ENCODE results near the gene PLEKHM1. TPM values are rescaled to one million over a fixed set of nuclear protein-coding genes. Genes with fewer than 3 reads are reported as not detected.
"Not testable (repeated sequence)": the region's sequence is repeated elsewhere in the genome, so short reads cannot be mapped to it uniquely, and the experiment has no call there.

Gene PLEKHM1
- 10 to 100 TPM; 25.7 to 26.3 TPM for total RNA-seq

GRCh38 chr17:45490615-45491433, at the start of gene PLEKHM1:
PLEKHM1 (minus strand) TSS chr17:45490721; CDS start chr17:45482484, 8,237 bp downstream.
- CTCF ChIA-PET, POLR2A ChIA-PET: not testable (repeated sequence)

DNA sequence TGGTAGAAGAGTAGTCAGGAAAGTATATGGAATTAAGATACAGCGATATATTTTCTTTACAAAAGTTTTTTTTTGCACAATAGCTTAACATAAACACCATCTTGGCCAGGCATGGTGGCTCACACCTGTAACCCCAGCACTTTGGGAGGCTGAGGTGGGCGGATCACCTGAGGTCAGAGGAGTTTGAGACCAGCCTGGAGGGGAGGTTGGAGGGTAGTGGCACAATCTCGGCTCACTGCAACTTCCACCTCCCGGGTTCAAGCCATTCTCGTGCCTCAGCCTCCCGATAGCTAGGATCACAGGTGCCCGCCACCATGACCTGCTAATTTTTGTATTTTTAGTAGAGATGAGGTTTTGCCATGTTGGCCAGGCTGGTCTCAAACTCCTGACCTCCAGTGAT, 47.6 kb upstream of the PLEKHM1 start:
- CTCF ChIA-PET, POLR2A ChIA-PET: not testable (repeated sequence)

GRCh38 chr17:45506072-45506471, 15.6 kb upstream of the PLEKHM1 start:
- POLR2A ChIA-PET = not testable (repeated sequence)
- CTCF ChIA-PET = interaction anchor here (0.6 to 0.7 kb wide), 2 partner anchors 136 to 229 kb away, joined by 3 read pairs; no protein-coding TSS in a partner anchor

GRCh38 chr17:45505183-45505582, 14.7 kb upstream of the PLEKHM1 start:
- CTCF ChIA-PET, POLR2A ChIA-PET: not testable (repeated sequence)

- POLR2A ChIA-PET, CTCF ChIA-PET: not testable (repeated sequence)
Measured at GRCh38 chr17:45501092-45501707, 10.7 kb upstream of the PLEKHM1 start.

- CTCF ChIA-PET, POLR2A ChIA-PET: not testable (repeated sequence)
Measured at GRCh38 chr17:45500478-45500877, 10.0 kb upstream of the PLEKHM1 start.

DNA sequence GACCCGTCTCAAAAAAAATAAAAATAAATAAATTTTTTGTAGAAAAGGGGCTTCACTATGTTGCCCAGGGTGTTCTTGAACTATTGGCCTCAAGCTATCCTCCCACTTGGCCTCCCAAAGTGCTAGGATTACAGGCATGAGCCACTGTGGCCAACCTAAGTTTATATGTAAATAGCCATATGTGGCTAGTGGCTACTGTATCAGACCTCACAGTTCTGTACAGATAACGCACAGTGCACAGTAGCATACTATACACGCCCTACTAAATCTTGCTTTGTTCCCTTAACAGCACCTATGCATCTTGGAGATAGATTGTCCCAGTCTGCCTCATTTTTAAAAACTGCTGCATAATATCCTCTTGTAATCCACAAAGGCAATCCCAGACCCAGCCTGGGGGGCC, 8.7 kb upstream of the PLEKHM1 start:
- POLR2A ChIA-PET, CTCF ChIA-PET: not testable (repeated sequence)

DNA sequence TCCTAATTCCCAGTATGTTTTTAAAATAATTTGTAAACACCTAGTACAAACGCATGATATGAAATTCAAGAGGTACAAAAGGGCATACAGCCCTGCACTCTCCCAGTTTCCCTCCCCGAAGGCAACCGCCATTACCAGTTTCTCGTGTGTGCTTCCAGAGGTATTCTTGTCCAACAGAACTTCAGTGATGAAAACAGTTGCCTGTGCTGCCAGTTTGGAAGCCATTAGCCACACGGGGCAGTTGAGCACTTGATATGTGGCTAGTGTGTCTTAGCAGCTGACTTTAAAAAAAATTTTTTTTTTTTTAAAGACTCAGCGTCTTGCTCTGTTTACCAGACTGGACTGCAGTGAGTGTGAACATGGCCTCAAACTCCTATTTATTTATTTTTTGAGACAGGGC, 7.9 kb upstream of the PLEKHM1 start:
- CTCF ChIA-PET, POLR2A ChIA-PET: not testable (repeated sequence)

DNA sequence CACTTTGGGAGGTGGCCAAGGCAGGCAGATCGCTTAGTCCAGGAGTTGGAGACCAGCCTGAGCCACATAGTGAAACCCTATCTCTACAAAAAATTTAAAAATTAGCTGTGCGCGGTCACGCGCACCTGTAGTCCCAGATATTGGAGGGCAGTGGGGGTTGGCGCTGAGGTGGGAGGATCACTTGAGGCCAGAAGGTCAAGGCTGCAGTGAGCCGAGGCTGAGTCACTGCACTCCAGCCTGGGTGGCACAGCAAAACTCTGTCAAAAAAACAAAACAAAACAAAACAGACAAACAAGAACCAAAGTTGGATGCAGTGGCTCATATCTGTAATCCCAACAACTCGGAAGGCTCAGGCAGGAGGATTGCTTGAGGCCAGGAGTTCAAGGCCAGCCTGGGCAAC, 6.9 kb upstream of the PLEKHM1 start:
- CTCF ChIA-PET, POLR2A ChIA-PET: not testable (repeated sequence)

DNA sequence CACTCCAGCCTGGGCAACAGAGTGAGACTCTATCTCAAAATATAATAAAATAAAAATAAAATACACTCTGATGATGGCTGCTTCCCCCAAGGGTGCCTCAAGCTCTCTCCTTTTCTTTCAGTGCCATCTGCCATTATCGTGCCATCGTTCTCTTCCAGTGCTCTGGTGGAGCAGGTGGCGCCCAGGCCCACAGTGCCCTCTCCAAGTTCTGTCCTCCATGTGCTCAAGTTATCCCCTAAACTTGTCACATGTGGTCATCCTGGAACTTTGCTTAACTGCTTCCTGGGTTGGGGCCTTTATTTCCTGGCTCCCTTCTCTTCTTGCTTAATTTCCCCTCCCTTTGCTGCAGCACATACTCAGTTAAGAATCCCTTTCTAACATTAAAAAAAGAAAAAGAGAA, 6.0 kb upstream of the PLEKHM1 start:
- POLR2A ChIA-PET, CTCF ChIA-PET: not testable (repeated sequence)

DNA sequence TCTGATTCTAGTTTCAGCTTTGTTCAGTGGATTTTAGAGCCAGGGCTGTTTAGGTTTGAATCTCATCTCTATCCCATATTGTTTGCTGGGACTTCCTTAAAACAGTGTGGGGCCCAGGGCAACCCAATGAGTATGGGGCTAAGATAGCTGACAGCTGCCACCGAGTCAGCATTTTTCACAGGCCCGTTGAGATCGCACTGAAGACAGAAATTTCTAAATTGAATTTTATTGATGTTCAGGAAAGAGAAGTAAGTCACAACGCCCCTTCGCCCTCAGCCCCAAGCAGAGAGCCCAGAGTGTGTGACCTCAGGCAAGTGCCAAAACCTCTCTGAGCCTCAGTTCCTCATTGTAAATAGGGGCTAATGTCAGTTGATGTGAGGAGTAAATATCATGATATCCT, 4.0 kb upstream of the PLEKHM1 start:
- POLR2A ChIA-PET, CTCF ChIA-PET: not testable (repeated sequence)

DNA sequence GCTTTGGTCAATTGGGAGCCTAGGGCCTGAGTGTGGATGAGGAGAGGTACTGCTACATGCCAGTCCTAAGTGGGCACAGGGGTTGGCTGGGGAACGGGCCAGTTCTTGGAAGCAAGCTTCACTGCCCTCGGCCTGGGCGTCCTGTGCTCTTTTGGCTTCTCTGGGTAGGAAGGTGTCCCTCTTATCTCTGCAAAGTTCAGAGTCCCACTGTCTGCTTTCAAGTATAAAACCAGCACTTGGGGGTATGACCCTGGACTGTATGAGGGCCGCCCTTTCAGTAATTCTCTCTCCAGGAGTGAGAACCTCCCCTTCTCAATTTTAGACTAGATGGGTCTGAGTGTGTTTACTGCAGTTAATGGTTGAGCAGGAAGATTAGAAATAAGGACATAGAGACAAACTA, 1.6 kb upstream of the PLEKHM1 start:
- POLR2A ChIA-PET, CTCF ChIA-PET: not testable (repeated sequence)

GRCh38 chr17:45490198-45490597, 323 bp downstream of the PLEKHM1 start:
- POLR2A ChIA-PET, CTCF ChIA-PET: not testable (repeated sequence)

- CTCF ChIA-PET, POLR2A ChIA-PET: not testable (repeated sequence)
Measured at GRCh38 chr17:45487704-45488103, 2.8 kb downstream of the PLEKHM1 start.

- CTCF ChIA-PET, POLR2A ChIA-PET: not testable (repeated sequence)
Measured at GRCh38 chr17:45483591-45484216, 6.8 kb downstream of the PLEKHM1 start.

DNA sequence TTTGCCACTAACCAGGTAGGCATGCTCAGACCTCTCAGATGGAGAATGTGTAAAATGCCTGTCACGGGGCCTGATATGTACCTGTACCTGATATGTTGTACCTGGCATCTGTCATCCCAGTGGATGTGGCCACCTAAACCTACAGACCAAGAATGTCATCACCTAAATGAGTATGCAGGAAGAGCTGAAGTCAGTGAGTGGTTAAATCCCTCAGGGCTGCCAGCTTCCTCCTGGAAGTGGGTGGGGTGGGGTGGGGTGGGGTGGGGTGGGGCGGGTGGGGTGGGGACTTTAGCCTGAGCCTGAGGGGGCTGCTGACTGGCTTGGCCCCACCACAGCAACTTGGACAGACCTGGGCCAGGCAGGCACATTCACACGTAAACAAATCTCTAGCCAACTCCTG, 7.3 kb downstream of the PLEKHM1 start:
- POLR2A ChIA-PET, CTCF ChIA-PET: not testable (repeated sequence)

- POLR2A ChIA-PET, CTCF ChIA-PET: not testable (repeated sequence)
Measured at GRCh38 chr17:45482317-45482716, 8.2 kb downstream of the PLEKHM1 start.

DNA sequence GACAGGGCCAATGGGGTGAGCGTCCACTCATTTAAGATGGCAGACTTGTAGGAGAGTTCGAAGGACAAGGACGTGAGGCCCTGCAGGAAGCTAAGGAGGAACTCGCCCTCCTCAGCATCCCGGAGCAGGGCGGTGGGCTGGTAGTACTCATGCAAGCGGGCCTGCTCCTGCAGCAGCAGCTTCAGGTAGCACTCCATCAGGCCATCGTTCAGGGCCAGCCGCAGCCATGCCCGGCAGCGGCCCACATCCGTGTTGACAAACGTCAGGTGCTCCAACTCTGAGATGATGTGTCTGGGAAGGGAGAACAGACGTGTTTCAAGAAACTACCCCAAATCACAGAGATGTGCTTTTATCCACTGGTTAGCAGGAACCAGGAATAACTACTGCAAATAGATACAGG, 15.1 kb downstream of the PLEKHM1 start:
- POLR2A ChIA-PET, CTCF ChIA-PET: not testable (repeated sequence)

GRCh38 chr17:45472249-45472648, 18.3 kb downstream of the PLEKHM1 start:
- POLR2A ChIA-PET, CTCF ChIA-PET: not testable (repeated sequence)

DNA sequence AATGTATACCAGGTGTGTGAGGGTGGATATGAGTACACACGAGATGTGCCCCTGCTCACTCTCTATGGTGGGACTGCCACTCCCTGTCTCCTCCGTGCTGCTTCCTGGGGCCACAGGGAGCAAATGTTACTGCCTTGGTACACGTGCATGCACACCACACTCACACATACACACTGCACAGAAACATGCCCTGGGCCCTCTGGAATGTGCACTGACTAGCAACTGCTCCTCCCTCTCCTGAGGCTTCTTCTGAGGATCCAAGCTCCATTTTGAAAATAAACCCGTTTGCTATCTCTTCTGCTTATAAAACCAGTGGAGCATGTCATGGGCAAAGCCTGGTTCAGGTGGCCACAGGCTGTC, 21.3 kb downstream of the PLEKHM1 start:
- CTCF ChIA-PET, POLR2A ChIA-PET: not testable (repeated sequence)
